Measurements from ENCODE around the gene RNF187.
A peak's percentile ranks its signal among the peaks of the same experiment; 100 is the strongest.

DNA sequence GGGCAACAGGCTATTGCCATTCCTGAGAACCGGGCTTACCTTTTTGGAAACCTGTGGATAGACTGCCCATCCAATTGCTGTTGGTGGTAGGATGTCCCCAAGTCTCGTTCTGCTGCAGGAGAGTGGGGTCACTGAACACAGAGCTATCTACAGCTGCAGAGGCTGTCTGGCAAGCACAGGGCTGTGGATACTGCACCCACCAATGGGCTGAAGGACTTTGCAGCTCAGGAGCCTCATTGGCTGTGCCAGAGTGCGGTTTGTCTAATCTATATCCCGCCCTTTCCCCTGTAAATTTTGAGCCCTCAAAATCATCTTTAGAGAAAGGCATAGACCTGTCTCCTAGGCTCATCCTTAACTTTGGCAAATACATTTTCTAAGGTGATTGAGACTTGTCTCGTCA lies 15.3 kb downstream of the RNF187 start:
- peak; percentile 60 for TF ChIP-seq POLR2A (IDR thresholded peaks at IDR 0.05; ENCODE audit: low read length)
- TF ChIP-seq GATA1 (IDR thresholded peaks at IDR 0.05; ENCODE audit: low read depth, low read length): no peak
